ENCODE data around the gene MAK. TPM values are rescaled to one million over a fixed set of nuclear protein-coding genes. Genes with fewer than 3 reads are reported as not detected.
"Not testable (repeated sequence)": the region's sequence is repeated elsewhere in the genome, so short reads cannot be mapped to it uniquely, and the experiment has no call there.

Gene MAK
- total and polyA plus RNA-seq, 10 donors, result 0.05 to 2.2 (median 0.78) TPM

DNA sequence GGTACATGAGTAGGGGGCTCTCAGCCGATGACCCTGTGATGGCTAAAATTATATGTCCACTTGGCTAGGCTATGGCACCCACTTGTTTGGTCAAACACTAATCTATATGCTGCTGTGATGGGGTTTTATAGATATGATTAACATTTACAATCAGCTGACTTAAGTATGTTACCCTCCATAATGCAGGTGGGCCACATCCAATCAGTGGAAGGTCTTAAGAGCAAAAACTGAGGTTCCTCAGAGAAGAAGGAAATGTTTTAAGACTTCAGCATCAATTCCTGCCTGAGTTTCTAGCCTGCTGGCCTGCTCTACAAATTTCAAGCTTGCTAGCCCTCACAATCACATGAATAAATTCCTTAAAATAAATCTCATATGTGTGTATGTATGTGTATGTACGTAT, 18.9 kb upstream of the MAK start:
- no peaks in the 10 kb centered on the region for H3K4me1 ChIP-seq
- intact Hi-C loops (cut with DNase I; ENCODE audit: low total_unique reads), result no loop called here
- 88 to 100% (median 96%) methylated on average over 2 of the region's 2 CpGs for WGBS, 5 donors
- no peak overlapping the region for H3K4me3 ChIP-seq
- no peak for DNase-seq
- H3K9me3 ChIP-seq, result peaks cover 0 to 31% (median 20%) of the 10 kb centered on the region in 8 donors
- H3K27ac ChIP-seq, result no peak overlapping the region
- TF ChIP-seq POLR2AphosphoS5 (IDR thresholded peaks at IDR 0.05), result no peak
- no peak for TF ChIP-seq POLR2A (IDR thresholded peaks at IDR 0.05)
- TF ChIP-seq, protein P1, sequence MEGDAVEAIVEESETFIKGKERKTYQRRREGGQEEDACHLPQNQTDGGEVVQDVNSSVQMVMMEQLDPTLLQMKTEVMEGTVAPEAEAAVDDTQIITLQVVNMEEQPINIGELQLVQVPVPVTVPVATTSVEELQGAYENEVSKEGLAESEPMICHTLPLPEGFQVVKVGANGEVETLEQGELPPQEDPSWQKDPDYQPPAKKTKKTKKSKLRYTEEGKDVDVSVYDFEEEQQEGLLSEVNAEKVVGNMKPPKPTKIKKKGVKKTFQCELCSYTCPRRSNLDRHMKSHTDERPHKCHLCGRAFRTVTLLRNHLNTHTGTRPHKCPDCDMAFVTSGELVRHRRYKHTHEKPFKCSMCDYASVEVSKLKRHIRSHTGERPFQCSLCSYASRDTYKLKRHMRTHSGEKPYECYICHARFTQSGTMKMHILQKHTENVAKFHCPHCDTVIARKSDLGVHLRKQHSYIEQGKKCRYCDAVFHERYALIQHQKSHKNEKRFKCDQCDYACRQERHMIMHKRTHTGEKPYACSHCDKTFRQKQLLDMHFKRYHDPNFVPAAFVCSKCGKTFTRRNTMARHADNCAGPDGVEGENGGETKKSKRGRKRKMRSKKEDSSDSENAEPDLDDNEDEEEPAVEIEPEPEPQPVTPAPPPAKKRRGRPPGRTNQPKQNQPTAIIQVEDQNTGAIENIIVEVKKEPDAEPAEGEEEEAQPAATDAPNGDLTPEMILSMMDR (IDR thresholded peaks at IDR 0.05 in 8 of 11, conservative IDR thresholded peaks at IDR 0.05 in 3 of 11), result no peak
- H3K27me3 ChIP-seq (replicated peaks in 1 of 7), result no peaks in the 10 kb centered on the region
- no peaks in the 10 kb centered on the region for H3K36me3 ChIP-seq

DNA sequence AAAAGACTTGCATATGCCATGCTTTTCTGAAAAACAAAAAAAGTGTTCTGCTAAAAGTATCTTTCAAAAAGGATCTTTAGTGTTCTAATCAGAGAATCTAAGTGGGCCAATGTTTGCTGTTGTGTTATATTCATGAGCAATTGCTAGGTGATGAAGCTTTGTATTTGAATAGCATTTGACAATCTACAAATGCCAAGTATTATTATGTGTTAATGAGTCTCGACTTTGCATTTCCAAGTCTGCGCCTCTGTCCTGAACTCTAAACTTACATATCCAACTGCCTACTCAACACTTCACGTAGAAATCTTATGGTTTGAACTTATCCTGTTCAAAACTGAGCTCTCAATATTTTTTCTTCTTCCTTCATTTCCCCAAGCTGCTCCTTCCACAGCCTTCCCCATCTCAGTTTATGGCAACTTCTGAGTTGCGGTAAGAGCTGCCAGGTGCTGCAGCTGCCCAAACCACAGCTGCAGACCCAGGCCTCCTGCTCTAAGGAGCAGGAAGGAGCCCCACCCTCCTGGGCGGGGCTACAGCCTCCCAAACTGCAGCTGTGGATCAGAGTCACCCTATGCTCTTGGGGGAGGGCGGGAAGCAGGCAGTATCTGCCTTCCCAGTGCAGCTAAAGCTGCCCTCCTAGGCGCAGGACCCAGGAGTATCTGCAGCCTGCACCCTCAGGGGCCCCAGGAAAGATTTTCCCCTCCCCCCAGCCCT, 16.7 kb upstream of the MAK start:
- Histone ChIP-seq H3K4me1 (no peaks in the 10 kb centered on the region), H3K4me3 (no peak overlapping the region), H3K36me3 (no peaks in the 10 kb centered on the region), H3K27ac (no peak overlapping the region), H3K9me3 (peaks cover 0 to 31% (median 20%) of the 10 kb centered on the region in 8 donors), H3K27me3 (replicated peaks in 1 of 7) (no peaks in the 10 kb centered on the region)
- WGBS, 5 donors, result 67 to 80% (median 77%) methylated on average over 7 of the region's 7 CpGs
- intact Hi-C loops (cut with DNase I; ENCODE audit: low total_unique reads), result no loop called here
- TF ChIP-seq POLR2A (IDR thresholded peaks at IDR 0.05), result no peak
- TF ChIP-seq, protein P1 (IDR thresholded peaks at IDR 0.05 in 8 of 11, conservative IDR thresholded peaks at IDR 0.05 in 3 of 11), result no peak
- TF ChIP-seq POLR2AphosphoS5 (IDR thresholded peaks at IDR 0.05), result no peak
- no peak for DNase-seq

GRCh38 chr6:10853849-10854300, 15.5 kb upstream of the MAK start:
- DNase-seq; intact Hi-C loops (cut with DNase I; ENCODE audit: low total_unique reads); H3K36me3 ChIP-seq; H3K4me3 ChIP-seq; H3K27ac ChIP-seq; H3K4me1 ChIP-seq; H3K27me3 ChIP-seq (replicated peaks in 1 of 7): not testable (repeated sequence)
- 60 to 70% (median 69%) methylated on average over 6 of the region's 6 CpGs for WGBS, 5 donors
- H3K9me3 ChIP-seq, result peaks cover 0 to 31% (median 20%) of the 10 kb centered on the region in 8 donors

- intact Hi-C loops (cut with DNase I; ENCODE audit: low total_unique reads), result no loop called here
- H3K27me3 ChIP-seq (replicated peaks in 1 of 7), result no peaks in the 10 kb centered on the region
- no peaks in the 10 kb centered on the region for H3K4me1 ChIP-seq
- no peak for DNase-seq
- TF ChIP-seq, protein P1 (IDR thresholded peaks at IDR 0.05 in 8 of 11, conservative IDR thresholded peaks at IDR 0.05 in 3 of 11), result no peak
- TF ChIP-seq POLR2A (IDR thresholded peaks at IDR 0.05) (no peak), POLR2AphosphoS5 (IDR thresholded peaks at IDR 0.05) (no peak)
- no peak overlapping the region for H3K4me3 ChIP-seq
- H3K9me3 ChIP-seq, result peaks cover 0 to 31% (median 20%) of the 10 kb centered on the region in 8 donors
- H3K27ac ChIP-seq, result no peak overlapping the region
- WGBS, 5 donors, result 78 to 87% (median 85%) methylated on average over 11 of the region's 11 CpGs
- H3K36me3 ChIP-seq, result no peaks in the 10 kb centered on the region
These were observed 14.1 kb upstream of the MAK start for GRCh38 chr6:10852361-10852960.
